ENCODE results near the gene OR1E1.
"Not testable (repeated sequence)": the region's sequence is repeated elsewhere in the genome, so short reads cannot be mapped to it uniquely, and the experiment has no call there.

Gene OR1E1

DNA sequence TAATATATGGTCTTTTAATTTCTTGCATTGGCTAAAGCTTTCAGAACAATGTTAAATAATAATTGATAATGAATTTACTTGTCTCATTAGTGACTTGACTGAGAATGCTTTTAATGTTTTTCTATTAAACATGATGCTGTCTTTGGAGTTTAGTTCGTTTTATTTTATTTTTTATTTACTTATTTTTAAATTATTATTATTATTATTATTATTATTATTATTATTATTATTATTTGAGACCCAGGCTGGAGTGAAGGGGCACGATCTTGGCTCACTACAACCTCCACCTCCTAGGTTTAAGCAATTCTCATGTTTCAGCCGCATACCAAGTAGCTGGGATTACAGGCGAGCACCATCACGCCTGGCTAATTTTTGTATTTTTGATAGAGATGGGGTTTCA is 17.4 kb upstream of the OR1E1 start:
- ChIA-PET CTCF (no interaction called here), POLR2A (no interaction called here)
- no peak for DNase-seq (ENCODE audit: low read depth, low spot score)
- H3K4me3 ChIP-seq (ENCODE audit: low read depth, low read length) = no peak overlapping the region
- TF ChIP-seq, protein P1, sequence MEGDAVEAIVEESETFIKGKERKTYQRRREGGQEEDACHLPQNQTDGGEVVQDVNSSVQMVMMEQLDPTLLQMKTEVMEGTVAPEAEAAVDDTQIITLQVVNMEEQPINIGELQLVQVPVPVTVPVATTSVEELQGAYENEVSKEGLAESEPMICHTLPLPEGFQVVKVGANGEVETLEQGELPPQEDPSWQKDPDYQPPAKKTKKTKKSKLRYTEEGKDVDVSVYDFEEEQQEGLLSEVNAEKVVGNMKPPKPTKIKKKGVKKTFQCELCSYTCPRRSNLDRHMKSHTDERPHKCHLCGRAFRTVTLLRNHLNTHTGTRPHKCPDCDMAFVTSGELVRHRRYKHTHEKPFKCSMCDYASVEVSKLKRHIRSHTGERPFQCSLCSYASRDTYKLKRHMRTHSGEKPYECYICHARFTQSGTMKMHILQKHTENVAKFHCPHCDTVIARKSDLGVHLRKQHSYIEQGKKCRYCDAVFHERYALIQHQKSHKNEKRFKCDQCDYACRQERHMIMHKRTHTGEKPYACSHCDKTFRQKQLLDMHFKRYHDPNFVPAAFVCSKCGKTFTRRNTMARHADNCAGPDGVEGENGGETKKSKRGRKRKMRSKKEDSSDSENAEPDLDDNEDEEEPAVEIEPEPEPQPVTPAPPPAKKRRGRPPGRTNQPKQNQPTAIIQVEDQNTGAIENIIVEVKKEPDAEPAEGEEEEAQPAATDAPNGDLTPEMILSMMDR (IDR thresholded peaks at IDR 0.05; ENCODE audit: insufficient read depth, low read length, missing control alignments) = no peak

DNA sequence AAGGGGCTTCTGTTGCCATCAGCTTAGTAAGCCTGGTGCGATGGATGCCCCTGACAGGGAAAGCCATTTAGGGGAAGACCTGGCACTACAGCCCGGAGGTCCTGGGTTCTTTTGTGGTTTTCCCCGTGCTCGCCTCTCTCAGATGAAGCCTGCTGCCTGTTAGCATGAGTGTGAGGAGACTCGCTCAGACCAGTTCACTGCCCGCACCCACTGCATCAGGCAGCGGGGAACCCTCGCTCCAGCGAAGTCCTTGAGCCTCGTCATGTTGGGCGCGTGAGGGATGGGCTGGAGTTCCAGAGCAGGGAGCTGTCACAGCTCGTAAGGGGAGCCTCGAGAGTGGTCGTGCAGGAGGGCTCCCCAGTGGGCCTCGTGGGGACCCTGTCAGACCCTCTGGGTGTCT is 14.0 kb upstream of the OR1E1 start:
- DNase-seq (ENCODE audit: low read depth, low spot score); H3K4me3 ChIP-seq (ENCODE audit: low read depth, low read length); CTCF ChIA-PET; POLR2A ChIA-PET: not testable (repeated sequence)

DNA sequence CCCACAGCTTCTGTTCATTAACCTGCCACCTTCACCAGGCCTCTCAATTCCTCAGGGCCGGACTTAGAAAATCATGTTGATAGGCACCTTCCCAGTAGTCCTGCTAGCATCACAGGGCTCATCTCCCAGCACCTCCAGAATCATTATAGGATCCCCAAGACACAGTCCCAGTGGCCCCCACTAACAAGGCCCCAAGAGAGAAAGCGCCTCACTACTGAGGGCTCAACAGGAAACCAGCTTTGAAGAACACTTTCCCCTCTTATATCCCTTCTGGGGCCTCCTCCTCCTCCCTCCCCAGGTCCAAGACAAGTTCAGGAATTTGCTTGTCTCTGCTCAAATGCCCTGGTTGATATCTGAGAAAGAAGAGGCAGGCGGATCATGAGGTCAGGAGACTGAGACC is 12.9 kb upstream of the OR1E1 start, which contains the start of gene OR3A3:
Gene OR3A3, plus strand, starts transcription at position 301 of the 400 bp plus-strand sequence.
- DNase-seq (ENCODE audit: low read depth, low spot score) = no peak
- ChIA-PET CTCF (no interaction called here), POLR2A (no interaction called here)
- H3K4me3 ChIP-seq (ENCODE audit: low read depth, low read length) = no peak within 1 kb of the TSS
- TF ChIP-seq, protein P1 (IDR thresholded peaks at IDR 0.05; ENCODE audit: insufficient read depth, low read length, missing control alignments) = no peak

DNA sequence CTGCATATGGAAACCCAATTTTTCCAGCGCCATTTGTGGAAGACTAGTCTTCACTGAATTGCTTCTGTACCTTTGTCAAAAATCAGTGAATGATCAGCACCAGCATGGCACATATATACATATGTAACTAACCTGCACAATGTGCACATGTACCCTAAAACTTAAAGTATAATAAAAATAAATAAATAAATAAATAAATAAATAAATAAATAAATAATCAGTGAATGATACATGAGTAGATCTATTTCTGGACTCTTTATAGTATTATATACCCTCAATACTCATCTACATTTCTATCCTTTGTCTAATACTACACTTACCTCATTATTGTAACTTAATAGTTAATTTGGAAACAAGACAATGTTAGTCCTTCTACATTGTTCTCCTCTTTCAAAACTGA is 5.6 kb upstream of the OR1E1 start:
- H3K4me3 ChIP-seq (ENCODE audit: low read depth, low read length); POLR2A ChIA-PET; DNase-seq (ENCODE audit: low read depth, low spot score); CTCF ChIA-PET: not testable (repeated sequence)

DNA sequence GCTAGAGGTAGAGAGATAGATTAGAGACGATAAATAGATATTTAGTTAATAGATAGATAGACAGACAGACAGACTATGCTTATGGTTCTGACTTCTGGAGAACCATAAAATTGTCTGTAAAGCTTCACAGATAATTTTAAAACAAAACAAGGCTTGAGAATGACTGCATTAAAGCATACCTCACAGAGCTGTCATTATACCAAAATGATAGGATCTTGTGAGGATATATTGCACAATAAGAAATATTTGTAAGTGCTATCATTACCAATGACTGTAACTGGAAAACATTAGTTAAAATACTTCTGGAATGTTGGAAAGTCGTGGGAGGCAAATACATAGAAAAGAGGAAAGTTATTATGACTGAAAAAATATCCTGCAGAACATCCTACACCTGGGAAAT is 3.6 kb upstream of the OR1E1 start:
- no peak overlapping the region for H3K4me3 ChIP-seq (ENCODE audit: low read depth, low read length)
- POLR2A ChIA-PET = no interaction called here
- no peak for DNase-seq (ENCODE audit: low read depth, low spot score)
- TF ChIP-seq, protein P1 (IDR thresholded peaks at IDR 0.05; ENCODE audit: insufficient read depth, low read length, missing control alignments) = no peak
- CTCF ChIA-PET = no interaction called here

DNA sequence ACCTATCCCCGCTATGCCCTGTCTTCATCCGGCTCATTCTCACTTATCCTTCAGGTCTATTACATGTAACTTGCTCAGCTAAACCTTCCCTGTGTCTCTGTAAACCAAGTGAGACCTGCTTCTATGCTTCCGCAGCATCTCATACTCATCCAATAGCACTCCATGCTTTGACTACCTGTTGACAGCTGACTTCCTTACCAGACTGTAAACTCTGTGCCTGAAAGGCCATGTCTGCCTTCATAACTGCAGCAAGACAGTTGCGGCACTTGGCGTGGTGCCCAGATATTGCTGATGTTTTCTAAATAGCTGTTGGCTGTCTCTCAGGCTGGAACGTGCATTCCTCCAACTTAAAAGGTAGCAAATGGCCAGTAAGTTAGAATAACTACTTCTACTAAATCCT is 1.8 kb upstream of the OR1E1 start:
- ChIA-PET POLR2A (no interaction called here), CTCF (no interaction called here)
- H3K4me3 ChIP-seq (ENCODE audit: low read depth, low read length) = no peak overlapping the region
- no peak for DNase-seq (ENCODE audit: low read depth, low spot score)
- TF ChIP-seq, protein P1 (IDR thresholded peaks at IDR 0.05; ENCODE audit: insufficient read depth, low read length, missing control alignments) = no peak

DNA sequence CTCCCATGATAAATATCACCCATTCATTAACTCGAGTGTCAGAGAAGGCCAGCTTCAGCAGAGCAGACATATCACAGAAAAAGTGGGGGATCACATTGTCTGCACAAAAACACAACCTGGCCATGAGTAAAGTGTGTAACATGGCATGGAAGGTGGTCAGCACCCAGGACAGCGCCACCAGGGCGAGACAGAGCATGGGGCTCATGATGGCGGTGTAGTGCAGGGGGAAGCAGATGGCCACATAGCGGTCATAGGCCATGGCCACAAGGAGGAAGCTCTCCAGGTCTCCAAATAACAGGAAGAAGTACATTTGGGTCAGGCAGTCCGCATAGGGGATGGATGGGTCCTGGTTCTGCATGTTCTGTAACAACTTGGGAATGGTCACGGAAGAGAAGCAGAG is 409 bp downstream of the OR1E1 start:
- CTCF ChIA-PET; H3K4me3 ChIP-seq (ENCODE audit: low read depth, low read length); DNase-seq (ENCODE audit: low read depth, low spot score); POLR2A ChIA-PET: not testable (repeated sequence)

DNA sequence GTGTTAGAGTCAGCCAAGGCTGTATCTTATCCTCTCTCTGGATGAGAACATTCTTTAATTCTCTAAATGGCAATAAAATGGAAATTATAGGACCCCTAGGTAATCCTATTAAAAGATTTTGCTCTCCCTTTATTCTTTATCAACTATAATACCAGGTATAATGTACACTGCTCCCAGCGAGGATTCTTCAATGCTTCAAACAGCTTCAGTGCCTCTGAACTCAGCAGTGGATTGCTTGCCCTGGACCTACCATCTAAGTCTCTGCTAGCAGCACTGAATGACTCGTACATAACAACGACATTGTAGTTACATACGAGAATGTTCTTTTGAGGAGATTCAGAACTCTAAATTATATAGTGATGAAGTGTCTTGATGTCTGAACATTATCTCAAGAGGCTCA is 8.4 kb downstream of the OR1E1 start:
- DNase-seq (ENCODE audit: low read depth, low spot score) = no peak
- ChIA-PET POLR2A (no interaction called here), CTCF (no interaction called here)
- no peak overlapping the region for H3K4me3 ChIP-seq (ENCODE audit: low read depth, low read length)
- TF ChIP-seq, protein P1 (IDR thresholded peaks at IDR 0.05; ENCODE audit: insufficient read depth, low read length, missing control alignments) = no peak
